ENCODE measurements around the gene CCDC9. TPM values are rescaled to one million over a fixed set of nuclear protein-coding genes. Genes with fewer than 3 reads are reported as not detected.

CCDC9 gene
- total RNA-seq (4.9 TPM), polyA plus RNA-seq (27.4 TPM)
- long read RNA-seq, donor 1, result 0 reads
- long read RNA-seq, donor 2, transcript CCDC9-201 (12 exons, 2,093 nt), result major isoform, 6 of 11 reads
- long read RNA-seq, donor 2, partial matches to known transcripts, result 5 of 11 reads
- long read RNA-seq, donor 2, other reads (novel, unspliced or antisense), result 0 of 11 reads
- long read RNA-seq, donor 3, partial matches to known transcripts, result 0 of 1 reads
- long read RNA-seq, donor 3, other reads (novel, unspliced or antisense), result 0 of 1 reads
- long read RNA-seq, donor 4, partial matches to known transcripts, result 0 of 2 reads
- long read RNA-seq, donor 4, other reads (novel, unspliced or antisense), result 0 of 2 reads
- long read RNA-seq, donor 5, partial matches to known transcripts, result 0 of 3 reads
- long read RNA-seq, donor 5, other reads (novel, unspliced or antisense), result 0 of 3 reads
- long read RNA-seq, donor 6, partial matches to known transcripts, result 0 of 3 reads
- long read RNA-seq, donor 6, other reads (novel, unspliced or antisense), result 0 of 3 reads
- long read RNA-seq, donor 7, result 0 reads
- long read RNA-seq, donor 8, partial matches to known transcripts, result 0 of 1 reads
- long read RNA-seq, donor 8, other reads (novel, unspliced or antisense), result 0 of 1 reads
- long read RNA-seq, donor 9, partial matches to known transcripts, result 0 of 1 reads
- long read RNA-seq, donor 9, other reads (novel, unspliced or antisense), result 0 of 1 reads
- long read RNA-seq, donor 10, partial matches to known transcripts, result 0 of 1 reads
- long read RNA-seq, donor 10, other reads (novel, unspliced or antisense), result 0 of 1 reads

DNA sequence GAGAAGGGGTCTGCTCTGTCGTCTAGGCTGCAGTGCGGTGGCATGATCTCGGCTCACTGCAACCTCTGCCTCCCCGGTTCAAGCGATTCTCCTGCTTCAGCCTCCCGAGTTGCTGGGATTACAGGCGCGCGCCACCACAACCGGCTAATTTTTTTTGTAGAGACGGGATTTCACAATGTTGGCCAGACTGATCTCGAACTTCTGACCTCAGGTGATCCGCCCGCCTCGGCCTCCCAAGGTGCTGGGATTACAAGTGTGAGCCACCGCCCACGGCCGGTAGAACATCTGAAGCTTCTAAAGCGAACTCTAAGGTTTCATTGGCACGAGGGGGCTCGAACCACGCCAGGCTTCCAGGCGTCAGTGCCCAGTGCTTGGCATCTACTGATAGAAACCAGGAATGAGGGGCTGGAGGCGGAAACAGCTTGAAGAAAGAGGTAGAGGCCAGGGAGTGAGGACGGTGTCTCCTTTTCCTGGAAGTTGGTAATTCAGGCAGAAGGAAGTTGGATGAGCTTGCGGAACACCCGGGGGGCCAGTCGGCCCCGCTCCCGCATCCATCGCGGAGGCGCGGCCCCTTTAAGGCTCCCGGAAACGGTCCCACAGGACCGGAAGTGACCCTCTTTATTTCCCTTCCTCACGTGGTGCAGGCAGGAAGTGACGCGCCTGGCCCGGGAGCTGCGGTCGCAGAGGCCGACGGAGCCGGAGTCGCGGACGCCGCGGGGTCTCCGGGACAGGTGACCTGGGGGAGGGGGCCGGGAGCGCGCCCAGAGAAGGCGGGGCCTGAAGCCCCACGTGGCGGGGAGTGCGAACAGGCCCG lies at the start of gene CCDC9:
Gene CCDC9, plus strand, starts transcription at position 647 of the 814 bp plus-strand sequence. CDS start 1,876 bp downstream, outside the sequence.
- peak within 1 kb of the TSS; percentile 90 to 91 for H3K27ac ChIP-seq (ENCODE audit: low read depth in 1 of 2, low read length in 1 of 2)
- peaks cover 28 to 30% of the 10 kb centered on the region in 2 donors for H3K36me3 ChIP-seq (ENCODE audit: control insufficient read depth in 2 of 2, insufficient read depth in 2 of 2, low read length in 1 of 2)
- peak in 7 of 9 donors; percentile 78 to 95 (median 86) for DNase-seq (ENCODE audit: low read depth in 6 of 9, low spot score in 9 of 9)
- WGBS, result 23% methylated on average over 60 of the region's 60 CpGs
- H3K27me3 ChIP-seq (ENCODE audit: control insufficient read depth in 2 of 2, insufficient read depth in 1 of 2, low read length in 1 of 2), result peaks cover 0 to under 1% of the 10 kb centered on the region in 2 donors
- peaks cover 0 to 4% of the 10 kb centered on the region in 2 donors for H3K9me3 ChIP-seq (ENCODE audit: control insufficient read depth in 2 of 2, insufficient read depth in 1 of 2, low read length in 1 of 2)
- H3K4me3 ChIP-seq (ENCODE audit: low read length in 2 of 2), result peak within 1 kb of the TSS; percentile 56 to 83
- H3K4me1 ChIP-seq (ENCODE audit: control insufficient read depth in 2 of 2, insufficient read depth in 2 of 2, low read length in 2 of 2), result peaks cover 10 to 18% of the 10 kb centered on the region in 2 donors

DNA sequence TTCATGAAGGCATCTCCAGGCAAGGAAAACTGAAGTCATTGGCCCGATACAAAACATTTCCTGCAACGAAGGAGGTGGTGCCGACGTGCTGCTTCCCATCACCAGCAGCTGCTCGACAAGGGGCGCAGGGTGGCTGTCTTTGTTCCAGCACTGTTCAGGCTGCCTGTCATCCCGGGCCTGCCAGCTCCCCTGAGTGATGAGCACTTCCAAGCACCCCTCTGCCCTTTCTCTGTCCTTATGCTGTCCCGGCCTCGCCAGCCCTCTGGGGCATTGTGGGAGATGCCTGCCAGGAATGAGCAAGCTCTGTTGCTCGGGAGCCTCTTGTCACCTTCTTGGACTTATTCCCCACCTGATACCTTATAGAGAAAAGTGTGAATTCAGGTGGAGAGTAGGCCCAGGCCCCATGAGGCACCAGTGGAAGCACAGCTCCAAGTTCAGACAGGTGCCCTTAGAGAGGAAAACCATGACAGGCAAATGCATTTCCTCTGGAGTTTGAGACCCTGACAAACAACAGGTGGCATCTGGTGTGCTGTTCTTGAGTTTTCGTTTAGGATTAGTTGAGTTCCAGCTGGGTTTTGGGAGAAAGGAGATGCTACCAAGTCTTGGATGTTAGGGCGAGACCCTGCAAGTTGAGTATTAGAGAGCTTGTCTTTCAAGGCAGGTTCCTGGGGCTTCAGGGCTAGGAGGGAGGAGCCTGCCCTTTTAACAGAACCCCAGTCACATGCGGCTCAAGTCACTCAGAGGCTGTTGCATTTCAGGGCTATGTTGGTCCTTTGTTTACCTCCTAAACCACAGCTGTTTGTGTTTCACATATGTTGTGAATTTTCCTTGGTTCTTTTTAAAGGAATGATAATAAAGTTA lies 46.8 kb upstream of the CCDC9 start:
- Histone ChIP-seq H3K36me3 (ENCODE audit: control insufficient read depth in 2 of 2, insufficient read depth in 2 of 2, low read length in 1 of 2) (peaks cover 54 to 68% of the 10 kb centered on the region in 2 donors), H3K4me3 (ENCODE audit: low read length in 2 of 2) (no peak overlapping the region), H3K27ac (ENCODE audit: low read depth in 1 of 2, low read length in 1 of 2) (peak overlapping the region in 1 of 2 donors; percentile 62), H3K4me1 (ENCODE audit: control insufficient read depth in 2 of 2, insufficient read depth in 2 of 2, low read length in 2 of 2) (peaks cover 0 to 22% of the 10 kb centered on the region in 2 donors), H3K9me3 (ENCODE audit: control insufficient read depth in 2 of 2, insufficient read depth in 1 of 2, low read length in 1 of 2) (peaks cover 0 to 2% of the 10 kb centered on the region in 2 donors), H3K27me3 (ENCODE audit: control insufficient read depth in 2 of 2, insufficient read depth in 1 of 2, low read length in 1 of 2) (no peaks in the 10 kb centered on the region)
- WGBS, result 96% methylated on average over 13 of the region's 13 CpGs
- no peak for DNase-seq (ENCODE audit: low read depth in 6 of 9, low spot score in 9 of 9)

DNA sequence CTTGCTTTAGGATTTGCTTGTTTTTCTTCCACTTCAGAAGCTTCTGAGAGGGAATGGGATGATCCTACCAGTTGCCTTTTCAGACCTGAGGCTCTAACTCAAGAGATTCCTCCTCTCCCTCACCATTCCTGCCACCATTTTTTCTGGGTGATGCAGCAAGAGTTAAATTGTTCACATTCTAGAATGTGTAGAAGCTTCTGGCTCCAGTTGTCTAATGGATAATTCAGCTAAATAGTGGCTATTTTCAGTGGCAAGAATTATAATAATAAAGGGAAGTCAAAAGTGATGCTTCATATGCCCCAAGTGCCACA lies 46.2 kb upstream of the CCDC9 start:
- peaks cover 48 to 62% of the 10 kb centered on the region in 2 donors for H3K36me3 ChIP-seq (ENCODE audit: control insufficient read depth in 2 of 2, insufficient read depth in 2 of 2, low read length in 1 of 2)

DNA sequence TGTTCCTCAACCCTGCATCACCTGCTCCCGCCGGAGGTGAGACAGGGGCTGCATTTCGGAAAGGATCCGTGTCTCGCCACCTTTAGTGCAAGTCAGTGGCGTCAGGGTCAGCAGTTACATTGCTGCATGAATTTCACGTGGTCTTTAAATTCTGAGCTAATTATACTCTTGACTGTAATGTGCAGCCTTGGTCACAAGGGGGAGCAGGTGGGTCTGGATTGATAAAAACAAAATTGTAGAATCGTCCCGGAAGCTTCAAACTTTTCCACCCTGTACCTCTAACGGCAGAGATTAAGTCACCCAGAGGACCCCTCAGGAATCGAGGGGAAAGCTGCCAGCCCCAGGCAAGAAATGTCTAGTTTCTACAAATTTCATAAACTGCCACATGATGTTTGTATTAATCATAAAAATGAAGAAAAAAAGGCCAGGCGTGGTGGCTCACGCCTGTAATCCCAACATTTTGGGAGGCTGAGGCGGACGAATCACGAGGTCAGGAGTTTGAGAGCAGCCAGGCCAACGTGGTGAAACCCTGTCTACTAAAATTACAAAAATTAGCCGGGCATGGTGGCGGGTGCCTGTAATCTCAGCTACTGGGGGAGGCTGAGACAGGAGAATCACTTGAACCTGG lies 45.5 kb upstream of the CCDC9 start:
- no peak overlapping the region for H3K4me3 ChIP-seq (ENCODE audit: low read length in 2 of 2)
- DNase-seq (ENCODE audit: low read depth in 6 of 9, low spot score in 9 of 9), result peak in 4 of 9 donors; percentile 70 to 88 (median 85)
- H3K27me3 ChIP-seq (ENCODE audit: control insufficient read depth in 2 of 2, insufficient read depth in 1 of 2, low read length in 1 of 2), result no peaks in the 10 kb centered on the region
- peaks cover 0 to 22% of the 10 kb centered on the region in 2 donors for H3K4me1 ChIP-seq (ENCODE audit: control insufficient read depth in 2 of 2, insufficient read depth in 2 of 2, low read length in 2 of 2)
- peaks cover 42 to 55% of the 10 kb centered on the region in 2 donors for H3K36me3 ChIP-seq (ENCODE audit: control insufficient read depth in 2 of 2, insufficient read depth in 2 of 2, low read length in 1 of 2)
- H3K9me3 ChIP-seq (ENCODE audit: control insufficient read depth in 2 of 2, insufficient read depth in 1 of 2, low read length in 1 of 2), result peaks cover 0 to 2% of the 10 kb centered on the region in 2 donors
- H3K27ac ChIP-seq (ENCODE audit: low read depth in 1 of 2, low read length in 1 of 2), result no peak overlapping the region
- 47% methylated on average over 19 of the region's 19 CpGs for WGBS

More for the DNA sequence above, 46.2 kb upstream of the CCDC9 start:
- Histone ChIP-seq H3K27ac (ENCODE audit: low read depth in 1 of 2, low read length in 1 of 2) (peak overlapping the region in 1 of 2 donors; percentile 62), H3K27me3 (ENCODE audit: control insufficient read depth in 2 of 2, insufficient read depth in 1 of 2, low read length in 1 of 2) (no peaks in the 10 kb centered on the region), H3K9me3 (ENCODE audit: control insufficient read depth in 2 of 2, insufficient read depth in 1 of 2, low read length in 1 of 2) (peaks cover 0 to 2% of the 10 kb centered on the region in 2 donors), H3K4me3 (ENCODE audit: low read length in 2 of 2) (no peak overlapping the region), H3K4me1 (ENCODE audit: control insufficient read depth in 2 of 2, insufficient read depth in 2 of 2, low read length in 2 of 2) (peaks cover 0 to 22% of the 10 kb centered on the region in 2 donors)
- no peak for DNase-seq (ENCODE audit: low read depth in 6 of 9, low spot score in 9 of 9)

DNA sequence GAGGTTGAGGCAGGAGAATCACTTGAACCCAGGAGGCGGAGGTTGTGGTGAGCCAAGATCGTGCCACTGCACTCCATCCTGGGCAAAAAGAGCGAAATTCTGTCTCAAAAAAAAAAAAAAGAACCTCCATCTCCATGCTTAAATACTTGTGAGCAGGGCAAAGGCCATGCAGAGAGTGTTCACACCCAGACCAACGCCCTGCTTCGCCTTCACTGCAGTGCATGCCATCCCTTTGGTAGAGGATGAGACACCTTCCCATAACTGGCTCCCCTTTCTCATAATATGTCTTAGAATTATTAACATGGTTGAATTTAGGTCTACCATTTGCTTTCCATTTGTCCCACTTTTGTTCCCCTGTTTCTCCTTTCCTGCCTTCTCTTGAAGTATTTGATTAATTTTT lies 40.7 kb upstream of the CCDC9 start:
- no peaks in the 10 kb centered on the region for H3K27me3 ChIP-seq (ENCODE audit: control insufficient read depth in 2 of 2, insufficient read depth in 1 of 2, low read length in 1 of 2)
- no peak overlapping the region for H3K4me3 ChIP-seq (ENCODE audit: low read length in 2 of 2)
- WGBS, result 98% methylated on average over 5 of the region's 5 CpGs
- no peak overlapping the region for H3K27ac ChIP-seq (ENCODE audit: low read depth in 1 of 2, low read length in 1 of 2)
- H3K4me1 ChIP-seq (ENCODE audit: control insufficient read depth in 2 of 2, insufficient read depth in 2 of 2, low read length in 2 of 2), result peaks cover 0 to 6% of the 10 kb centered on the region in 2 donors
- H3K9me3 ChIP-seq (ENCODE audit: control insufficient read depth in 2 of 2, insufficient read depth in 1 of 2, low read length in 1 of 2), result no peaks in the 10 kb centered on the region
- no peak for DNase-seq (ENCODE audit: low read depth in 6 of 9, low spot score in 9 of 9)
- peaks cover 5 to 10% of the 10 kb centered on the region in 2 donors for H3K36me3 ChIP-seq (ENCODE audit: control insufficient read depth in 2 of 2, insufficient read depth in 2 of 2, low read length in 1 of 2)

DNA sequence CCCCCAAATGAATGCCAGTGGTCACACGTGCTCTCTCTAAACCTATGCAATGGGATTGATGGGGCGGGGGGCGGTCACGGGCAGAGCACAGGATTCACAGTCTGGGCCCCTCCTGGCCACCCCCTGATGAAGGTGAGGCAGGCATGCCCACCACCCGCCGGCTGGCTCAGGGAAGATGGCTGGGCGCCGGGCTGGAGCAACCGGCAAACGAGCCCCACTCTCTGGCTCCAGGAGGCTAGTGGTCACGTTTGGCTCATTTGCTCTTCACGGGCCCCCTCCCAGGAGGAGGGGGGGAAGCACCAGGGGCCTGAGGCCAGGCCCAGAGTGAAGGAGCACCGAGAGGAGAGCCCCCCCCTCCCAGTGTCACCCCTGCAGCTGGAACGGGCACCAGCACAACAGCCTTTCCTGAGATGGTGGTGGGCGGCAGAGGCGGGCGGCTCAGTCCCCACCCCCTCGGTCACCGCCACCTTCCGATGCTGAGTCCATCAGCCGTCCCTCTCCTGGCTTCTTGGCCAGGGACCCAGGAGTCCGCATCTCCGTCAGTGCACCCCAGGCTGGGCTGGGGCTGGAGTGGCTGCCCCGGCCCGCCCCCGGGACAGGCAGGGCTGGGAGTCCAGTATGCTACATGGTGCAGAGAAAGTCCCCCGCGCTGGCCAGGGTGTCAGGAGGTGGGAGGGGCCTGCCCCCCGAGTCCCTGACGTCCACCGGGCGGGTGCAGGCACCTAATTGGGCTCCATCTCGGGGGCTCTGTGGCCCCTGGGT lies 35.1 kb upstream of the CCDC9 start:
- peaks cover 0 to 4% of the 10 kb centered on the region in 2 donors for H3K27me3 ChIP-seq (ENCODE audit: control insufficient read depth in 2 of 2, insufficient read depth in 1 of 2, low read length in 1 of 2)
- 97% methylated on average over 33 of the region's 33 CpGs for WGBS
- H3K9me3 ChIP-seq (ENCODE audit: control insufficient read depth in 2 of 2, insufficient read depth in 1 of 2, low read length in 1 of 2), result peaks cover 0 to 4% of the 10 kb centered on the region in 2 donors
- H3K36me3 ChIP-seq (ENCODE audit: control insufficient read depth in 2 of 2, insufficient read depth in 2 of 2, low read length in 1 of 2), result peaks cover 6 to 23% of the 10 kb centered on the region in 2 donors
- no peak overlapping the region for H3K4me3 ChIP-seq (ENCODE audit: low read length in 2 of 2)
- no peak for DNase-seq (ENCODE audit: low read depth in 6 of 9, low spot score in 9 of 9)
- H3K27ac ChIP-seq (ENCODE audit: low read depth in 1 of 2, low read length in 1 of 2), result no peak overlapping the region
- peaks cover 5 to 9% of the 10 kb centered on the region in 2 donors for H3K4me1 ChIP-seq (ENCODE audit: control insufficient read depth in 2 of 2, insufficient read depth in 2 of 2, low read length in 2 of 2)

DNA sequence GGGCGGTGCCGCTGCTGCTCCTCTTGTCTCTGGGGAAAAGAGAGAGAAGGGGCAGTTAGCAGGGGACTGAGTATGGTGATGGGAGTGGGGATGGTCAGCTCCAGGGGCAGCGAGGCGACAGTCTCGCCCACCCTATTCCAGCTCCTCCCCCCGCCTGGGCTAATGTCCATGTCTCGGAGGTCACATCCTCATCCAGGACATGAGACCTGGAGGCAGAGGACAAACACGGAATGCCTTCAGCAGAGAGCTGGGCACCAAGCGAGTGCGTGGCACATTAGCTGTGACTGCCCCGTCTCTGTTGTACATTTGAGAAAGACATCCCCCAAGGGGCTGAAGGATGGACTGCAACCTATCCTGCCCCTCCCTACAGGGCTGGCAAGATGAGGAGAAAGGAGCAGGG lies 34.4 kb upstream of the CCDC9 start:
- Histone ChIP-seq H3K4me1 (ENCODE audit: control insufficient read depth in 2 of 2, insufficient read depth in 2 of 2, low read length in 2 of 2) (peaks cover 11 to 15% of the 10 kb centered on the region in 2 donors), H3K36me3 (ENCODE audit: control insufficient read depth in 2 of 2, insufficient read depth in 2 of 2, low read length in 1 of 2) (peaks cover 6 to 23% of the 10 kb centered on the region in 2 donors), H3K4me3 (ENCODE audit: low read length in 2 of 2) (no peak overlapping the region), H3K27ac (ENCODE audit: low read depth in 1 of 2, low read length in 1 of 2) (no peak overlapping the region), H3K27me3 (ENCODE audit: control insufficient read depth in 2 of 2, insufficient read depth in 1 of 2, low read length in 1 of 2) (peaks cover 0 to 10% of the 10 kb centered on the region in 2 donors), H3K9me3 (ENCODE audit: control insufficient read depth in 2 of 2, insufficient read depth in 1 of 2, low read length in 1 of 2) (peaks cover 0 to 4% of the 10 kb centered on the region in 2 donors)
- DNase-seq (ENCODE audit: low read depth in 6 of 9, low spot score in 9 of 9), result no peak
- 99% methylated on average over 11 of the region's 11 CpGs for WGBS

Data from thymus (tissue), 14 donors.